HG02840 (cell line): ENCODE data around the gene TMC8.

Experiments used
- ATAC-seq: cut with Tn5 transposase; IDR thresholded peaks from one replicate; pipeline ENCODE4 v1.9.1; 2021; ENCODE audit warnings: mild to moderate bottlenecking, moderate library complexity, moderate number of reproducible peaks; ENCODE audit not compliant: unreplicated experiment, low FRiP score

The TMC8 gene

GRCh38 chr17:78123258-78123929 lies 7.2 kb upstream of the TMC8 start:
- ATAC-seq: no peak

- ATAC-seq: no peak
Observed at GRCh38 chr17:78124081-78124835, 6.3 kb upstream of the TMC8 start.

GRCh38 chr17:78124836-78125137 lies 5.8 kb upstream of the TMC8 start:
- no peak for ATAC-seq

- no peak for ATAC-seq
Observed at GRCh38 chr17:78125138-78125913, 5.2 kb upstream of the TMC8 start.

GRCh38 chr17:78125976-78126894 lies 4.3 kb upstream of the TMC8 start:
- no peak for ATAC-seq

- no peak for ATAC-seq
Observed at GRCh38 chr17:78126895-78127238, 3.7 kb upstream of the TMC8 start.

- no peak for ATAC-seq
Observed at GRCh38 chr17:78127239-78127887, 3.2 kb upstream of the TMC8 start.

- no peak for ATAC-seq
Observed at GRCh38 chr17:78127888-78128550, 2.6 kb upstream of the TMC8 start.

GRCh38 chr17:78128551-78129350 lies 1.8 kb upstream of the TMC8 start, which contains the start of gene TMC6:
Gene TMC6, minus strand, starts transcription at chr17:78128755. Its CDS starts 1,923 bp downstream, at chr17:78126832.
- peak; percentile 33 for ATAC-seq

GRCh38 chr17:78129351-78130089 lies 1.1 kb upstream of the TMC8 start:
- ATAC-seq: no peak

- ATAC-seq: no peak
Observed at GRCh38 chr17:78130090-78130436, 508 bp upstream of the TMC8 start.

GRCh38 chr17:78131172-78132083 lies 857 bp downstream of the TMC8 start:
- ATAC-seq: no peak

- no peak for ATAC-seq
Observed at GRCh38 chr17:78132084-78132676, 1.6 kb downstream of the TMC8 start.

GRCh38 chr17:78132767-78133178 lies 2.2 kb downstream of the TMC8 start:
- ATAC-seq: no peak

- no peak for ATAC-seq
Observed at GRCh38 chr17:78133179-78133951, 2.8 kb downstream of the TMC8 start.
